Stimulated activated CD8-positive, alpha-beta memory T cell treated with anti-CD3 and anti-CD28 coated beads, Interleukin-4, amount 100 ng/mL, for 4 hours (primary cell): ENCODE results near the gene WDSUB1.

Experiments
- DNase-seq, 2 donors: peaks; one replicate each; pipeline ENCODE4 v3.0.0-alpha.2; 2020; ENCODE audit warnings: low read depth in 2 of 2, low spot score in 1 of 2

The WDSUB1 gene

DNA sequence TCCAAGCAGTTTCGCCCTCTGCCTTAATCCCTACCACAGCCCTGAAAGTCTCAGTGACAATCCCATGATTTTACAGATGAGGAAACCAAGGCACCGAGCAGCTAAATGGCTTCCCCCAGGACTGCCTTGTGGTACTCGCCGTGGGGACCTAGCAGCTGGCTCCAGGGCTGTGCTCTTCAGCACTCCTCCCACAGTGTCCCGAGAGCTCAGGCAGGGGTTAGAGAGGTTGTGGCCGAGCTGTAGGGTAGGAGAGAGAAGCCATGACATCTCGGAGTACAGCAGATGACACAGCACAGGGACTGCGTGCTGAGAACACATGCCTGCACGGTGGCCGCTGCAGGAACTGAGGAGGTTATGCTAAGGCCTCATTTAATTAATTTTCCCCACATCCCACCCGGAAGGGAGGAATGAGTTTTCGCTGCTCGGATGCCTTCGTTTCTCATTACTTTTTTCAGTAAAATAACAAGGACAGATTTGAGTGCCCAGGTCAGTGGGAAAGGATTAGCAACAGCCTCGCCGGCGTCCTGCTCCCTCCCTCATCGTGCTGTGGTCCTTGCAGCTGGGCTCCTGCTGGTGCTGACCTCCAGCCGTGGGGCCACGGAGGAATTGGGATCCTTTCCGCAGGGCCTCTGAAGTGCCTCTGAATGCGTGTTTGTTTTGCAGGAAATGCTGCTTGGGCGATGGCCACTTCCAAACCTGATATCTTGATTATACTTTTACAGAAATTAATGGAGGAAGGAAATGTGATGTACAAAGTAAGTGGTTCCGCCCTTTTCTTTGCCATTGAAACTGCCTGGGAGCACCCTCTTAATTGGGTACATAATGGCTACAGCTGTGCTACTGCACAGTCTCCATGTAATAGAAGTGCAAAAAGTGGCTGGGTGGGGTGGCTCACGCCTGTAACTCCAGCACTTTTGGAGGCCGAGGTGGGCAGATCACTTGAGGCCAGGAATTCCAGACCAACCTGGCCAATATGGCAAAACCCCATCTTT lies 61.2 kb downstream of the WDSUB1 start:
- no peak for DNase-seq

DNA sequence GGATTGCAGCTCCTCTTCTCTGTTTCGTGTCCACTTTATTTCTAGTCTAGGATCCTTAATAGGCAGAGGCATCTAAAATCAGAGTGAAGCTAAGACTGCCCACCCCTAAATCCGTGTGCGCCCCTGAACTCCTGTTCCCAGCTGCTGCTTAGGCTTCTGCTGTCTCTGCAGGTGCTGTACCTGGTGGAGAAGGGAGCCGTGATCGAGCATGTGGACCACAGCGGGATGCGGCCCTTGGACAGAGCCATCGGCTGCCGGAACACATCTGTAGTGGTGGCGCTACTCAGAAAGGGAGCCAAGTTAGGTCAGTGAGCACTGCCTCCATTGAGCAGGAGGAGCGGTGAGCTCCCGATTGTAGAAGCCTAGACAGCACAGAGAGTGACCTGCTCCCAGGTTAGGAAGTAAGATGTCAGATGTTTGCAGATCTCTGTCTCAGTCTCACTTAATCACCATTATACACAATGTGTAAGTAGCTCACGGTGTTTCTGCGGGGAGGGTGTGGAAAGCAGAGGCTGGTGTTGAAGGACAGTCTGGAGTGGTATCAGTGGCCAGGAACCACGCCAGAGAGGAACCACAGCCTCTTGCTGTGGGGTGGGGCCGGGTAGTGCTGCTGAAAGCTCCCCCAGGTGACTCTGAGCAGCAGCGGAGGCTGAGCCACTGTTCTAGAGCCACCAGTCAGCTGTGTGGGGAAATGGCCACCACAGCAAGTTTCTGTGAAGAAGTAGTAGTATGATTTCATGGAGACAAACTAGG lies 62.3 kb downstream of the WDSUB1 start:
- no peak for DNase-seq

DNA sequence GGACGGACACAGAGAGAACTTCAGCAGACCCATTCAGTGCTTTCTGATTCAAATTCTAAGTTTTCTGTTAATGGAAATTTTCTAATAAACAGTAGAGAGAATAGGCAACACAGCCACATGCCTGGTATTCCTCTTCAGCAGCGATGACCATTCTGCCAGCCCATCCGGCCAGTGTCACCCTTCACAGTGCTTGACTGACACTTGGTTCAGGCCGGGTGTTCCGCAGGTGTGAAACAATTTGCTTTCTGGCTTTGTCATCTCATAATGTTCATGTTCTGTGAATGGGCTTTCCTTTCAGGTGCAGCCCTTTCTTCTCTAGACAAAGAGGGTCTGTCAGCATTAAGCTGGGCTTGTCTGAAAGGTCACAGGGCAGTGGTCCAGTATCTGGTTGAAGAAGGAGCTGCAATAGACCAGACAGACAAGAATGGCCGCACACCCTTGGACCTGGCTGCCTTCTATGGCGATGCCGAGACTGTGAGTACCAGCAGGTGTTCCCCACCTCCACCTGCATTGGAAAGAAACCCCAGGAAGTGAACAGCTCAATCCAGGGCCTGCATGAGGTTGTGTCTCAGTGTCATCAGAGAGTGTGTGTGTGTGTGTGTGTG lies 67.0 kb downstream of the WDSUB1 start:
- no peak for DNase-seq

- no peak for DNase-seq
These were observed 68.1 kb downstream of the WDSUB1 start for GRCh38 chr2:159218389-159218788.

- no peak for DNase-seq
These were observed 68.8 kb downstream of the WDSUB1 start for GRCh38 chr2:159217676-159218075.

DNA sequence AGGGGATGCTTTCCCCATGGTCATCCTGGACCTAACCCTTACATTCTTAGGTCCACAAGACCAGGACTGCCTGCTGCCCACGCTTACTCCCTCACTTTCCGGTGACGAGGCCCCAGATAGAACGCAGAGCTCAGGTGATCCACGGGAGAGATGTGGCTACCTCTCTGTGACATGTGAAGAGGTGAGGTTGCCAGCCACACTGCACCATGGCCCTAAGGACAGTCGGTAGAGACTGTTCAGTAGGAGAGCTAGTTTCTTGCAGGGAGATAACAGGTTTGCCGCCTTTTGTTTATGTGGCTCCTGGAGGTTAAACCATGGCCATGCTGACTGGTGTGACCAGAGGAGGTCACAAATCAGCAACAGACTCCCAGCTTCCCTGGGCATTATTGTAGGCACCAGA lies 71.4 kb downstream of the WDSUB1 start:
- no peak for DNase-seq

DNA sequence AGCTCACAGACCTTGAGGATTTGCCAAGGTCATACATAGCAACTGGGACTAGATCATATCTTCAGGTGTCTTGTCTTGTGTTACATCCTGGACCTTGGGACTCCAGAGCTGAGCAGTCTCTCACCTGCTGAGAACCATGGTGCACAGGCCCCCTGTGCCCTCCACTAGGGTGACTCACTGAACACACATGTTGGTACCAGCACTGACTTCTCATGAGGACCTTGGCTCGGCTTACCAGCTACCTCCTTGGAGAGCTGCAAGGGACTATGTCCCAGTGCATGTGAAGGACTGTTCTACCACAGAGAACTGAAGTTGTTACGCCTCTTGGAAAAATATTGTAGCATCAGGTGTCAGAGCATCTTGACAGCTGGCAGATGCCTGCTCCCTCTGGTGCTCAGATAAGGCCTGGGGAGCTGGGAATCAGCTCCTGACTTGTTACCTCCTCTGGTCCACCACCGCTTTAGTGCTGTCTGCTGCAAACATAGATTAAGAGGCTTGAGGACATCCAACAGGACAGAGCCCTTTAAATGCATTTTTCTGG lies 72.1 kb downstream of the WDSUB1 start:
- no peak for DNase-seq

DNA sequence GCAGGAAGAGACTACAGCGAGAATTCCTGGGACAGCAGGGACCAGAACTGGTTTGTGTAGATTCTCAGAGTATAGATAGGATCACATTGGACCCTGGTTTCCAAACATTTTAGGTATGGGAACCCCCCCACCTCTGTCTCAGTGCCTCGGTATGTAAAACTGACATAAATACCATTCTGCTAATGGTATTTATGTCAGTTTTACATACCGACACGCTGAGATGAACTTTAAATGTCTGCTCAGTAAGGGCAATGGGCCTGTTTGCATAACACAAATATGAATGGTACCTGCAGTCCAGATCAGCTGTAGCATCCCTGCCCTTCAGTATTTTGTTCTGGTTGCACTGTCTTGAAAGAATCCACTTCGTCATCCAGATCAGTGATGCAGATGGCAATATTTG lies 73.2 kb downstream of the WDSUB1 start:
- DNase-seq, result no peak

DNA sequence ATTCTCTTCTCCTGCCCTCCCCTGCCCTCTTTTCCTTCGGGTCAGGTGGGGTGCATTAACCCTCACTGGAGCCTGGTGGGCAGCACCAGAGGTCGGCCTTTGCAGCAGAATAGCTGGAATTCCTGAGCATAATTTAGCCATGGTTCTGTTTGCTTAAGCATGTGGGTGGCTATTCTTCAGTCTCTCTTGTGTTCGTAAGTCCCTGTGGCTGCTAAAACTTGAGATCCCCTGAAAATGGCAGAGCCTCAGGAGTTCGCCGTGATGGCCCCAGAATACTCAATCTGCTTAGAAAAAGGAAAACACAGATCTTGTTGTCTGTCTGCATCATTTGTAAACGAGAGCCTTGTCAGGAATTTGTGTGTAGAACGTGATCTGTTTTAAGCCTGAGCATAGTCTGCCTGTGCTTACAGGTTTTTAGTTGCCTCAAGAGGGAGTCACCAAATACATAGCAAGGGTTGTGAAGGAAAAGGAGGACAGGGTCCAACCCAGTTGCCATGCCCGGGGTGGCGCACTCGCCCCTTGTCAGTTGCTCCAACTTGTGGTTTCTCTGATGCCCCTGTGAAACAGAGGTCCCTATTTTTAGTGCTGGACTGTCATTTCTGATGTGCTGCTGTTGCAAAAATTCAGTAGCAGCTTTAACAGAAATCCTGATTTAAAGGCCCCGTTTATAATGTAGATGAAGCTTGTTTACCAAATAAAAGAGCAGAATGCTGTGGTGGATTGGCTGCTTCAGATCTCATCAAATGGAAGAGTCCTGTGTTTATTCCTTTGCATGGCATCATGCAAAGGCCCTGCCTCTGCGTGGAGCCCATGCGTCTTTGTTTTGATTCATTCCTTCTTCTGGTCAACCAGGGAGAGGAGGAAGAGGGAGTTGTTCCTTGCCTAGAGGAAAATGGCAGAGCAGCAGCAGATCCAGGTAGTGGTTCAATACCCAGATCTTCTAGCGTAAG lies 74.8 kb downstream of the WDSUB1 start:
- DNase-seq, result no peak

GRCh38 chr2:159209341-159210306 lies 76.9 kb downstream of the WDSUB1 start:
- DNase-seq, result no peak

GRCh38 chr2:159208438-159208837 lies 78.1 kb downstream of the WDSUB1 start:
- DNase-seq, result no peak

GRCh38 chr2:159206736-159207380 lies 79.6 kb downstream of the WDSUB1 start:
- no peak for DNase-seq

DNA sequence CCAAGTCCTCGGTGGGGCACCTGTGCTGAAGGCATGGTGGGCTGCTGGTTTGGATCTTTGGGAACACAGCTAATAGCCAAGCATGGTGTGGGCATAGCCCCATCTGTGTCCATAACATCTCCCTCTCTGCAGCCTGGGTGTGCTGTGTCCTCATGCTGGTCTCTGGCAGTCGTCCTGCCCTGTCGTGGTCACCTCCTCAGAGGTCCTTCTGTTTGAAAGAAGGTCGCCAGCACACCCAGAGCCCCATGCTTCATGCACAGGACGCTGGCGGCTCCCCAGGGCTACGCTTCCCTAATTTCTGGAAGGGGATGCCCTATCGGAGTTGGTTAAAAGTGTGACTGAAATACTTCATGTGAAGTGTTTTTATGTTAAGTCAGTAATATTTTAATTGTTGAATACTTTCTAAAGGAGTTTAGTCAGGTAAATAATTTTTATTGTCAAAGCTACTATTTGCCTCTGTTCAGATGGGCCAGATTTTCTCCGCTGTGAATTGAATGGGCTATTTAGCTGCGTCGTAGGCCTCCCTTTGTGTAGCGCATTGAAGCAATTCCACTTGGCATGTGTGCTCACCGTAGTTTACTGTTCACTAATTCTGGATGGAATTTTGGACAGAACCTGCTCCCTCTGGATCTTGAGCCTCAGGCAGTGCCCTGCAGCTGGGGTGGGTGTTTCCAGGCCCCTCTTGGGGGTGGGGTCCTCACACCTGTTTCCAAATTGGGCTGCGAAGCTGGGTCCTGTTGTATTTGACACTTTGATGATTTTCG lies 81.9 kb downstream of the WDSUB1 start:
- no peak for DNase-seq

DNA sequence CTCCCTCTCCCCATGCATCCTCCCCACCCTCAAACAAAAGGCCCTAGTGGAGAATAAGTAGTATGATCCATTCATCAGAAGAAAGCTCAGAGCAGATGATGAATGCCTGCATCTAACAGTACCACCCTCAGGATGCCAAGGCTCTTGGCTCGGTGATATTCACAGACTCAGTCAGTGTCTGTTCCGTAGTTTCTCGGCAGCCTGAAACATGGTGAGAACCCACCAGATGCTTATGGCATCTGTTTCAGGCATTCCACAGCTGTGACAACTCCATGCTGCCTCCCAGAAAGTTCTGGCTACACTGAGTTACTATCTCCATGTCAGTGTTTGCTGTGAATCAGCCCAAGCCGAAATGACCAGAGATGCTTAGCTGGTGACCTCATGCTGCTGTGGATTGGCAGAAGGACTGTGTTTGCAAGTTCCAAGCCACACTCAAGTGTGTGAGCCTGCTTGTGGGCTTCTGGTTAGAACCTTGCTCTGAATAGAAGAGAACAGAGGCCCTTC lies 83.9 kb downstream of the WDSUB1 start:
- DNase-seq, result no peak

DNA sequence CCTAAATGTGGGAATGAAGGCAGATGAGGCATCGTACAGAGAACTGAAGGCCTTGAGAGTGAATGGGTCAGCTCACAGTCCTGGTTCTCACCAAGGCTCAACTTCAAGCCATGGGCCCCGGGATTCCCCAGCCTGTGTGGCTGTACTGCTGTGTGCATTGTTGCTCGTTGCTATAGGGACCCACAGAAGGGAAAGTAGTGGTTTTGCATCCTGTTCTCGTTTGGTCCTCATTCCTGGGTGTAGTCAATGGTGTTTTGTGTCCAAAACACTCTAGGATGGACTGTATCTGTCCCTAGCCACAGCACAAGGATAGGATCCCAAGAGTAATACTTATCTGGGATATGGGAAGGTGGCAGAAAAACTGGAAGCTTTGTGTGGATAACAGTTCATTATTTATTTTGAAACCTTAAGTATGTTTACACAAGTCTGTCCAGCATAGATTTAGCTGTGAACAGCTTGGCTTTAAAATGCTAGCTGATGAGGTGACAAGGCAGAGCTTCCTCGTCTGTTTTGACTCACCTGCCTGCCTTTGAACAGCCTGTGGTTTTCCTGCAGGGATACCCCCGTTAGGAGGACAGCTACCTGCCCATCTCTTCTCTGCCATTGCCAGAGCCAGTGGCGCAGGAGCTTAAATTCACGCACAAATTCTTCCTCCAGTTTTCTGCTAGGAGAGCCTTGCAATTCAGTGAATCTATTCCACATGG lies 85.0 kb downstream of the WDSUB1 start:
- no peak for DNase-seq

DNA sequence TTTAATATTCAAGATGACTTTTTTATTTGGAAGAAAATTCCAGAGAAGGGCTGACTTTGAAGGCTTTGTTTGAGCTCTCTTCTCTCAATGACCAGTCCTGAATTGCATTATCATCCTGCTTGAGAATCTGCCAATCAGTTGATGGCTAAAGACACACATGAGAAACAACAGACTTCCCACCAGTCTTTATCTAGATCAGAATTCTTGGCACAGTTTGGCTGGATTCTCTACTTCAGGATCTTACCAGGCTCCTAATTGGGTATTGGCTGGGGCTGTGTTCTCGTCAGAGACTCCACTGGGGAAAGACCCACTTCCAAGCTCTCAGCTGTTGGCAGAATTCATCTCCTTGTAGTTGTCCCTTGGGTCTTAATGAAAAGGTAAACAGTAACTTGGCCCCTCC lies 86.0 kb downstream of the WDSUB1 start:
- no peak for DNase-seq

DNA sequence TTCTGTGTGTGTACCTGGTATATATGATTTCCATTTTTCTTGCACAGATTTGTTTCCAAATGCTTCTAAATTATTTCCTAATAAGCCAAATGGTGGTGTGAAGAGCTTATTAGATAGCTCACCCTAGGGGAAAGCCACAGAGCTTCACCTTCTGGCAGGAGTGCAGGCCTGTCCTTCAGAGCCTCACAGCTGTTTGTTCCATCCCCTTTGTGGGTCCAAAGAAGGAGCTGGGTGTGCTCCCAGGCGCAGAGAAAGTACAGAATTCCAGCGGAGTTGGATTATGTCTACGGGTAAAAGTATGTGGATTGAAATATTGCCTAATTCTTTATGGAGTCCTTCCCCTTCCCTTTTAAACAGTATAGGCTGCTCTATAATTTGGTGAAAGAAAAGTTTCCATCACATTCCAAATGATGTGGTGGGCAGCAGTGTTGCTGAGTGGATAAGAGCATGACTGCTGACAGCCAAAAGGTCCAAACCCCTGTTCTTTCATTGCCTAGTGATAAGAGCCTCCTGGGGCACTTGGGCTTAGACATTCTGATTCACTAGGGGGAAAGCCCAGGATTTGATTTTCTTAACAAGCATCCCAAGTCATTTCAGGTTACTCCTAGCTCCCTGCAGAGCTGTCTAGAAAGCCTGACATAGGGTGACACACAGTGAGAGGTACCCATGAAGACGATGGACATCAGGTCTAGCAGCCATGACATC lies 86.6 kb downstream of the WDSUB1 start:
- no peak for DNase-seq
